Calu3 (cell line): ENCODE measurements around the gene ZNF239. TPM values are rescaled to one million over a fixed set of nuclear protein-coding genes. Genes with fewer than 3 reads are reported as not detected.

Source experiments
- BruUV-seq: library from RNA; stranded (reverse); fragments of 400-500 nt; replicated peaks from 2 replicates; lab custom pipeline; 2021; lab: Mats Ljungman, UMichigan
- CTCF ChIA-PET: fragments of 300-600 bp; sonication (Branson Sonifier 250); formaldehyde crosslinking; loops from one replicate; lab custom pipeline; 2022; ENCODE audit warnings: antibody characterized with exemption; lab: Charles Lee
- DNase-seq: peaks from one replicate; pipeline ENCODE4 v3.0.0; 2022
- H3K27ac Mint-ChIP-seq: one replicate; pipeline ENCODE4 v1.8.0; 2022; ENCODE audit warnings: mixed read lengths; ENCODE audit not compliant: unreplicated experiment
- H3K27me3 Mint-ChIP-seq: one replicate; pipeline ENCODE4 v1.8.0; 2022; ENCODE audit warnings: mixed read lengths; ENCODE audit not compliant: unreplicated experiment
- H3K36me3 Mint-ChIP-seq: one replicate; pipeline ENCODE4 v1.8.0; 2022; ENCODE audit warnings: mild to moderate bottlenecking, moderate library complexity, mixed read lengths; ENCODE audit not compliant: insufficient read depth, unreplicated experiment
- H3K4me1 Mint-ChIP-seq: one replicate; pipeline ENCODE4 v1.8.0; 2022; ENCODE audit warnings: mild to moderate bottlenecking, low read depth, mixed read lengths; ENCODE audit not compliant: unreplicated experiment
- H3K4me3 Mint-ChIP-seq: one replicate; pipeline ENCODE4 v1.8.0; 2022; ENCODE audit warnings: mild to moderate bottlenecking, low read depth, moderate library complexity, mixed read lengths; ENCODE audit not compliant: unreplicated experiment
- H3K9me3 Mint-ChIP-seq: one replicate; pipeline ENCODE4 v1.8.0; 2022; ENCODE audit warnings: low read depth, mixed read lengths; ENCODE audit not compliant: unreplicated experiment
- intact Hi-C: fragments of 100-400 bp; cut with micrococcal nuclease; formaldehyde crosslinking; loops from one replicate; pipeline ENCODE4 v1.10.0; 2022; ENCODE audit not compliant: unreplicated experiment
- total RNA-seq: library from RNA; stranded (reverse); gene quantifications from 2 replicates; pipeline ENCODE4 v1.2.3, GENCODE V29; 2022
- TF ChIP-seq, protein P1 (sequence below): fragments of 200-600 bp; IDR thresholded peaks from one replicate; pipeline ENCODE4 v1.8.0; 2022; ENCODE audit warnings: antibody characterized with exemption; ENCODE audit not compliant: unreplicated experiment

Gene ZNF239
- total RNA-seq, 1 experiment from 2014 or later: 10.8 TPM

DNA sequence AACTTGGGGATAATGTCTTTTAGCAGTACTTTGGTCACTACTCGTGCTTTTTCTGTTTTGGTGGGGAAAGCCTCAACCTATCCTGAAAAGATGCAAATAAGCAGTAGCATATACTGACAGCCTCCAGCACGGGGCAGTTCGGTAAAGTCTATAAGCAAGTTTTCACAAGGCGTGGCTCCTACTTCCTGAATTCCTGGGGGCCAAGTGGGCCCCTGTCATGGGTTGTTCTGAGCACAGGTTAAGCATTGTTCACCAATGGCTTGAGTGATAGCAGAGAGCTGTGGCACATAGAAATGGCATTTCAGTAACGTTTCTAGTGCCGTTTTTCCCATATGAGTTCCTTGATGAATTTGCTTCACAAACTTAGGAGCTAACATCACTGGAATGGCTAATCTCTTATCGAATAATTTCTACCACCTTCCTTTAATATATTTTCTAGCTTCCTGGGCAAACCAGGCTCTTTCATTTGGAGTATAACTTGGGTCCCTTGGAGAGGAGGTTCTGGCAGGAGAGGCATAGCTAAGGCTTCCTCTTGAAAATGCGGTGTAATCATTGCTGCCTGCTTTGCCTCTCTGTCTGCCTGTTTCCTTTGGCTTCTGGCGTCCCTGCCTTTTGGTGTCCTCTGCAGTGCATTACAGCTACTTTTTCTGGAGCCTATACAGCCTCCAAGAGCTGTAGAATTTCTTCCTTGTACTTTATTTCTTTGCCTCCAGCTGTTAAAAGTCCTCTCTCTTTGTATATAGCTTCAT is 11.7 kb upstream of the ZNF239 start:
- peak; percentile 62 for DNase-seq
- CTCF ChIA-PET: interaction anchor here (1.3 kb wide), 1 partner anchor 13 kb away, joined by 4 read pairs; no protein-coding TSS in a partner anchor
- TF ChIP-seq, protein P1, sequence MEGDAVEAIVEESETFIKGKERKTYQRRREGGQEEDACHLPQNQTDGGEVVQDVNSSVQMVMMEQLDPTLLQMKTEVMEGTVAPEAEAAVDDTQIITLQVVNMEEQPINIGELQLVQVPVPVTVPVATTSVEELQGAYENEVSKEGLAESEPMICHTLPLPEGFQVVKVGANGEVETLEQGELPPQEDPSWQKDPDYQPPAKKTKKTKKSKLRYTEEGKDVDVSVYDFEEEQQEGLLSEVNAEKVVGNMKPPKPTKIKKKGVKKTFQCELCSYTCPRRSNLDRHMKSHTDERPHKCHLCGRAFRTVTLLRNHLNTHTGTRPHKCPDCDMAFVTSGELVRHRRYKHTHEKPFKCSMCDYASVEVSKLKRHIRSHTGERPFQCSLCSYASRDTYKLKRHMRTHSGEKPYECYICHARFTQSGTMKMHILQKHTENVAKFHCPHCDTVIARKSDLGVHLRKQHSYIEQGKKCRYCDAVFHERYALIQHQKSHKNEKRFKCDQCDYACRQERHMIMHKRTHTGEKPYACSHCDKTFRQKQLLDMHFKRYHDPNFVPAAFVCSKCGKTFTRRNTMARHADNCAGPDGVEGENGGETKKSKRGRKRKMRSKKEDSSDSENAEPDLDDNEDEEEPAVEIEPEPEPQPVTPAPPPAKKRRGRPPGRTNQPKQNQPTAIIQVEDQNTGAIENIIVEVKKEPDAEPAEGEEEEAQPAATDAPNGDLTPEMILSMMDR: no peak
- Mint-ChIP-seq H3K9me3 (peaks cover 2% of the 10 kb centered on the region), H3K27me3 (no peaks in the 10 kb centered on the region), H3K4me3 (no peak overlapping the region), H3K27ac (peak overlapping the region; percentile 59), H3K4me1 (peaks cover 14% of the 10 kb centered on the region), H3K36me3 (no peaks in the 10 kb centered on the region)
- intact Hi-C loops: loop anchor here (1.0 kb wide), 1 partner anchor 9 kb away; no protein-coding TSS in a partner anchor
- no TSS peak for BruUV-seq

DNA sequence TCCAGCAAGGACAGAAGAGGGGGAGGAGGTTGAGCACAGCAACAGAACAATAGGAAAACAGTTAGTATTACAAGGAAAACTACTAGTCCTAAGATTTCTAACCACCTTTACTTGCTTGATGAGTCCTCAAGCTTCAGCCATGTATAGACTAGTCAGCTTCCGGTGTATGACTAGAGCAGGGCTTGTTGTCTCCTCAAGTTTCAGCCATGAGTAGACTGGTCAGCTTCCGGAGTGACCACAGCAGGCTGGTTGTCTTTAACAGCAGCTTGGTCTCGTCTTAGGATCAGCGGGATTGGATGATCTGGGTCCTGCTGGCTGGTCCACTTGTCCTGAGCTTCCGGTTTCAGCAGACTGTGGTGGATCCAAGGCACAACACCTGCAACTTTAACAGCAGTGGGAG is 10.6 kb upstream of the ZNF239 start:
- intact Hi-C loops: no loop called here
- no TSS peak for BruUV-seq
- no peak overlapping the region for H3K4me3 Mint-ChIP-seq
- H3K27ac Mint-ChIP-seq: no peak overlapping the region
- H3K27me3 Mint-ChIP-seq: no peaks in the 10 kb centered on the region
- no peak for DNase-seq
- H3K4me1 Mint-ChIP-seq: peaks cover 14% of the 10 kb centered on the region
- TF ChIP-seq, protein P1: no peak
- CTCF ChIA-PET: no interaction called here
- H3K9me3 Mint-ChIP-seq: peaks cover 2% of the 10 kb centered on the region
- H3K36me3 Mint-ChIP-seq: no peaks in the 10 kb centered on the region

DNA sequence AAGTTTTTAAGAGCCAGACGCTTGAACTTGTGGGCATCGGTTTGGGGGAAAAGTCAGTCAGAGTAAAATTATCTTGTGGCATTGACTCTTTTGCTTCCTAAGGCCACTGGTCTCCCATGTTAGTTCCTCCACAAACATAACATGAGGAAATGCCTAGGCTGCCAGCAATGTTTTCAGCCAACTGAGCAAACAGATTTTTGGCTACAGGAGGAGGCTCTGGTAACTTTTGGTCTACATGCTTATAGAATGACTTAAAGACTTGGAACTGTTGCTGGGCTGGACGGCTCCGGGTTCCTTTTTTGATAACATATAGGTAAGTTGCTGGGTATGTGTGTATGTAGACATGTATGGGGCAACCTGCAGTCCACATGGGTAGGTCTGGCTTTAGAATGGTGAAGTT is 9.6 kb upstream of the ZNF239 start:
- H3K27ac Mint-ChIP-seq: no peak overlapping the region
- TF ChIP-seq, protein P1: no peak
- BruUV-seq: no TSS peak
- H3K36me3 Mint-ChIP-seq: no peaks in the 10 kb centered on the region
- CTCF ChIA-PET: no interaction called here
- intact Hi-C loops: no loop called here
- peaks cover 14% of the 10 kb centered on the region for H3K4me1 Mint-ChIP-seq
- no peak for DNase-seq
- H3K4me3 Mint-ChIP-seq: no peak overlapping the region
- no peaks in the 10 kb centered on the region for H3K27me3 Mint-ChIP-seq
- peaks cover 2% of the 10 kb centered on the region for H3K9me3 Mint-ChIP-seq

DNA sequence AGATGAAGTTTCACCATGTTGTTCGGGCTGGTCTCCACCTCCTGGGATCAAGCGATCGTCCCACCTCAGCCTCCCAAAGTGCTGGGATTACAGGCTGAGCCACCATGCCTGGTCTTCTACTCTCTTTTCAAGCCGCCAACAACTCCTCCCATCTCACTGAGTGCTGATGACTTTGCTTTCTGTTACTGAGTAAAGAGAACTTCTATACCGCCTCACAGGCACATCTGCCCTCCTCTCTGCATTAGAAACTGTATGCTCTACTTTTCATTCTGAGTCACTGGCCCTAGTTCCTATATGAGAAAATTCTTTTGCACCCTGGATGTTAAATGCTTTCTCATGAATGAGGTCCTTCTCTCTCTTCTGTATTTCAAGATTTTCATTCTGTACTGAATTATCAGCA is 2.2 kb upstream of the ZNF239 start:
- Mint-ChIP-seq H3K4me3 (no peak overlapping the region), H3K27ac (no peak overlapping the region), H3K36me3 (peaks cover 13% of the 10 kb centered on the region), H3K9me3 (peaks cover 12% of the 10 kb centered on the region), H3K27me3 (no peaks in the 10 kb centered on the region), H3K4me1 (peaks cover 8% of the 10 kb centered on the region)
- intact Hi-C loops: no loop called here
- CTCF ChIA-PET: no interaction called here
- DNase-seq: no peak
- TF ChIP-seq, protein P1: no peak
- BruUV-seq: no TSS peak
